Neural cell (in vitro differentiated cells): Measurements from ENCODE around the gene LPP. TPM values are rescaled to one million over a fixed set of nuclear protein-coding genes. Genes with fewer than 3 reads are reported as not detected.

Experiments used
- H2AFZ ChIP-seq: fragments of 200-600, 300-800 bp; sonication (generic), shearing (Covaris generic); 2 replicates; pipeline ENCODE4 v1.6.0; 2014; ENCODE audit warnings: low read depth, mild to moderate bottlenecking, antibody characterized with exemption, low read length, moderate library complexity
- H3F3A ChIP-seq: fragments of 200-600 bp; shearing (Covaris generic); 2 replicates; pipeline ENCODE4 v1.6.1; 2016; ENCODE audit warnings: mild to moderate bottlenecking, moderate library complexity, mixed read lengths, antibody characterized with exemption, low read length; ENCODE audit not compliant: insufficient read depth, poor library complexity, severe bottlenecking
- H3K27ac ChIP-seq: fragments of 200-600, 300-800 bp; sonication (generic), shearing (Covaris generic); 2 replicates; pipeline ENCODE4 v1.5.1; 2014; ENCODE audit warnings: mild to moderate bottlenecking, low read length, moderate library complexity
- H3K27me3 ChIP-seq: fragments of 300-800, 200-600 bp; sonication (generic), shearing (Covaris generic); 2 replicates; pipeline ENCODE4 v1.6.0; 2014; ENCODE audit warnings: mild to moderate bottlenecking, low read depth, low read length, moderate library complexity; ENCODE audit not compliant: insufficient read depth
- H3K36me3 ChIP-seq: fragments of 300-800, 200-600 bp; sonication (generic), shearing (Covaris generic); 2 replicates; pipeline ENCODE4 v1.5.1; 2014; ENCODE audit warnings: mild to moderate bottlenecking, antibody characterized with exemption, low read length, moderate library complexity; ENCODE audit not compliant: insufficient read depth
- H3K4me2 ChIP-seq: fragments of 300-800, 200-600 bp; sonication (generic), shearing (Covaris generic); 2 replicates; pipeline ENCODE4 v1.6.0; 2014; ENCODE audit warnings: mild to moderate bottlenecking, low read length
- H3K4me3 ChIP-seq: fragments of 300-800, 200-600 bp; sonication (generic), shearing (Covaris generic); 2 replicates; pipeline ENCODE4 v1.5.1; 2014; ENCODE audit warnings: mild to moderate bottlenecking, low read length, moderate library complexity
- H3K79me2 ChIP-seq: fragments of 200-600 bp; shearing (Covaris generic); replicated peaks from 2 replicates; pipeline ENCODE4 v1.6.0; 2014; ENCODE audit warnings: mild to moderate bottlenecking, low read length, moderate library complexity; ENCODE audit not compliant: insufficient read depth
- H3K9ac ChIP-seq: fragments of 300-800, 200-600 bp; sonication (generic), shearing (Covaris generic); 2 replicates; pipeline ENCODE4 v1.6.1; 2016; ENCODE audit warnings: mild to moderate bottlenecking, low read length, mixed read lengths
- H3K9me2 ChIP-seq: fragments of 200-600 bp; shearing (Covaris generic); 2 replicates; pipeline ENCODE4 v1.6.1; 2016; ENCODE audit warnings: mild to moderate bottlenecking, low read length, mixed read lengths; ENCODE audit not compliant: insufficient read depth
- H3K9me3 ChIP-seq: fragments of 200-600, 300-800 bp; sonication (generic), shearing (Covaris generic); 2 replicates; pipeline ENCODE4 v1.6.1; 2016; ENCODE audit warnings: mild to moderate bottlenecking, mixed run types, low read length, moderate library complexity, mixed read lengths
- H4K20me1 ChIP-seq: fragments of 200-600 bp; shearing (Covaris generic); 2 replicates; pipeline ENCODE4 v1.6.1; 2016; ENCODE audit warnings: mild to moderate bottlenecking, mixed run types; ENCODE audit not compliant: insufficient read depth
- CTCF ChIP-seq: fragments of 450-650 bp; IDR thresholded peaks from 2 replicates; pipeline ENCODE4 v1.5.1; 2014; ENCODE audit warnings: antibody characterized with exemption, mild to moderate bottlenecking, moderate library complexity; ENCODE audit not compliant: poor library complexity, severe bottlenecking
- EP300 ChIP-seq: fragments of 450-650 bp; conservative IDR thresholded peaks from 2 replicates; pipeline ENCODE4 v1.6.1; 2014; ENCODE audit warnings: antibody characterized with exemption, mild to moderate bottlenecking, moderate library complexity; ENCODE audit not compliant: poor library complexity, severe bottlenecking
- EZH2 ChIP-seq: fragments of 200-600, 300-800 bp; shearing (Covaris generic), sonication (generic); IDR thresholded peaks from 2 replicates; pipeline ENCODE4 v1.6.1; 2014; ENCODE audit warnings: antibody characterized with exemption, low read length, borderline replicate concordance, mild to moderate bottlenecking; ENCODE audit not compliant: insufficient read depth, poor library complexity, severe bottlenecking
- MXI1 ChIP-seq: fragments of 450-650 bp; conservative IDR thresholded peaks from 2 replicates; pipeline ENCODE4 v1.6.1; 2014; ENCODE audit warnings: antibody characterized with exemption, mild to moderate bottlenecking; ENCODE audit not compliant: poor library complexity, severe bottlenecking
- POLR2AphosphoS5 ChIP-seq: IDR thresholded peaks from 2 replicates; pipeline ENCODE4 v1.6.1; 2012
- RAD21 ChIP-seq: fragments of 450-650 bp; conservative IDR thresholded peaks from 2 replicates; pipeline ENCODE4 v1.6.1; 2014; ENCODE audit warnings: antibody characterized with exemption, mild to moderate bottlenecking, moderate library complexity
- REST ChIP-seq: IDR thresholded peaks from 2 replicates; pipeline ENCODE4 v1.6.1; 2012; ENCODE audit warnings: borderline replicate concordance
- SMC3 ChIP-seq: fragments of 450-650 bp; conservative IDR thresholded peaks from 2 replicates; pipeline ENCODE4 v1.6.1; 2014; ENCODE audit warnings: antibody characterized with exemption, mild to moderate bottlenecking, moderate library complexity; ENCODE audit not compliant: poor library complexity
- TAF1 ChIP-seq: IDR thresholded peaks from 2 replicates; pipeline ENCODE4 v1.6.1; 2012; ENCODE audit warnings: low read depth
- polyA plus RNA-seq: library from polyadenylated mRNA; depleted of rRNA; stranded (reverse); fragments of >200 nt; gene quantifications from 2 replicates; pipeline ENCODE4 v1.2.3, GENCODE V29; 2014

Gene LPP
- polyA plus RNA-seq, 1 donor from 2014 or later = 3.0 TPM

GRCh38 chr3:188889054-188889491 is 735.1 kb downstream of the LPP start:
- H3K4me2 ChIP-seq = no peak overlapping the region
- H3K79me2 ChIP-seq = no peaks in the 10 kb centered on the region
- H3K27me3 ChIP-seq = no peaks in the 10 kb centered on the region
- TF ChIP-seq EP300 (no peak), RAD21 (no peak), EZH2 (no peak), CTCF (no peak), POLR2AphosphoS5 (no peak), REST (no peak), MXI1 (no peak), SMC3 (no peak), TAF1 (no peak)
- no peaks in the 10 kb centered on the region for H3K9me2 ChIP-seq
- no peaks in the 10 kb centered on the region for H3F3A ChIP-seq
- H3K4me3 ChIP-seq = no peak overlapping the region
- H3K9me3 ChIP-seq = no peaks in the 10 kb centered on the region
- no peak overlapping the region for H3K27ac ChIP-seq
- H3K36me3 ChIP-seq = no peaks in the 10 kb centered on the region
- H2AFZ ChIP-seq = no peak overlapping the region
- H4K20me1 ChIP-seq = no peaks in the 10 kb centered on the region
- no peak overlapping the region for H3K9ac ChIP-seq

GRCh38 chr3:188890572-188891270 is 736.8 kb downstream of the LPP start:
- Histone ChIP-seq H3K4me2 (no peak overlapping the region), H3K9me2 (no peaks in the 10 kb centered on the region), H4K20me1 (no peaks in the 10 kb centered on the region), H3K27me3 (no peaks in the 10 kb centered on the region), H3F3A (no peaks in the 10 kb centered on the region), H3K36me3 (no peaks in the 10 kb centered on the region), H3K9me3 (no peaks in the 10 kb centered on the region), H3K4me3 (no peak overlapping the region), H3K79me2 (no peaks in the 10 kb centered on the region), H2AFZ (no peak overlapping the region), H3K9ac (no peak overlapping the region), H3K27ac (no peak overlapping the region)
- TF ChIP-seq CTCF (no peak), TAF1 (no peak), MXI1 (no peak), POLR2AphosphoS5 (no peak), RAD21 (no peak), EZH2 (no peak), REST (no peak)
